ENCODE measurements around the gene DIP2C. TPM values are rescaled to one million over a fixed set of nuclear protein-coding genes. Genes with fewer than 3 reads are reported as not detected.

Gene DIP2C
- polyA plus RNA-seq, 1 of the 3 experiments (the other 2 are of a cell fraction), result 8.7 TPM

DNA sequence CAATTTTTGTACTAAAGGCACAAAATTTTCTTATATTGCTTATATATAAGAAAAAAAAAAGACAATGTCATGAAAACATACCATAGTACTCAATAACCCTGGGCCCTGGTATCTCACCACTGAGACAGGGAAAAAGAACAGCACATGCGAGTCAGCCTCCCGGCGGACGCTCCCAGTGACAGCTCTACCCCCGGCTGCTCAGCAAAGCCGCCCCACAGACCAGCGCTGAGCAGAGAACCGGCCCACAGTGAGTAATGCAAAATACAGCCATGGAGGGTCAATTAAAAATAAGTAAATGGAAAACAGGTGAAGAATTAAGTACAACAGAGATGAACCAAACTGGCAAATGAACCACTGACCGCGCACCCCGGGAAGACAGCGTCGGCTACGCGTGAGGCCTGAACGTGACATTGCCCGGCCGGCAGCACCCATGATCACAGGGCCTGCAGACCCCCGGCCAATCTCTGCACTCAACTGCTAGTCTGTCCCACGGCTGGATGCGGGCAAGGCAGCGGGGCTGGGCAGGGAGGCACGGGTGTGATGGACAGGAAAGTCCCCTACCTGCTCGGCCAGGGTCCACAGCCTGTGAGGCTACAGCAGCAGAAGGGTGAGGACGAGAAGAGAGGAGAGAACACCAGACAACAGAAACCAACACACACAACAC, 378.4 kb downstream of the DIP2C start:
- no peaks in the 10 kb centered on the region for H3K9me3 ChIP-seq
- H4K20me1 ChIP-seq (ENCODE audit: insufficient read depth), result no peaks in the 10 kb centered on the region
- no peak overlapping the region for H3K4me3 ChIP-seq (ENCODE audit: low read depth in 2 of 2, low read length in 1 of 2)
- no peaks in the 10 kb centered on the region for H3K79me2 ChIP-seq (ENCODE audit: insufficient read depth)
- H3K27ac ChIP-seq (ENCODE audit: low read depth in 2 of 2, low read length in 1 of 2), result no peak overlapping the region
- no peaks in the 10 kb centered on the region for H3K9me2 ChIP-seq
- no peak for TF ChIP-seq YY1 (IDR thresholded peaks at IDR 0.05; ENCODE audit: low read depth)
- no peak for TF ChIP-seq GABPA (IDR thresholded peaks at IDR 0.05; ENCODE audit: low read depth)
- no peak for TF ChIP-seq RXRA (IDR thresholded peaks at IDR 0.05; ENCODE audit: borderline replicate concordance, low read depth)
- TF ChIP-seq, protein P1, sequence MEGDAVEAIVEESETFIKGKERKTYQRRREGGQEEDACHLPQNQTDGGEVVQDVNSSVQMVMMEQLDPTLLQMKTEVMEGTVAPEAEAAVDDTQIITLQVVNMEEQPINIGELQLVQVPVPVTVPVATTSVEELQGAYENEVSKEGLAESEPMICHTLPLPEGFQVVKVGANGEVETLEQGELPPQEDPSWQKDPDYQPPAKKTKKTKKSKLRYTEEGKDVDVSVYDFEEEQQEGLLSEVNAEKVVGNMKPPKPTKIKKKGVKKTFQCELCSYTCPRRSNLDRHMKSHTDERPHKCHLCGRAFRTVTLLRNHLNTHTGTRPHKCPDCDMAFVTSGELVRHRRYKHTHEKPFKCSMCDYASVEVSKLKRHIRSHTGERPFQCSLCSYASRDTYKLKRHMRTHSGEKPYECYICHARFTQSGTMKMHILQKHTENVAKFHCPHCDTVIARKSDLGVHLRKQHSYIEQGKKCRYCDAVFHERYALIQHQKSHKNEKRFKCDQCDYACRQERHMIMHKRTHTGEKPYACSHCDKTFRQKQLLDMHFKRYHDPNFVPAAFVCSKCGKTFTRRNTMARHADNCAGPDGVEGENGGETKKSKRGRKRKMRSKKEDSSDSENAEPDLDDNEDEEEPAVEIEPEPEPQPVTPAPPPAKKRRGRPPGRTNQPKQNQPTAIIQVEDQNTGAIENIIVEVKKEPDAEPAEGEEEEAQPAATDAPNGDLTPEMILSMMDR (IDR thresholded peaks at IDR 0.05), result no peak
- no peak for TF ChIP-seq SMC3 (IDR thresholded peaks at IDR 0.05; ENCODE audit: low read depth, low read length)
- TF ChIP-seq FOXJ3 (CRISPR knock-in tag; IDR thresholded peaks at IDR 0.05), result no peak
- no peak for TF ChIP-seq ZBTB33 (IDR thresholded peaks at IDR 0.05; ENCODE audit: borderline replicate concordance, low read depth)
- TF ChIP-seq MXI1 (IDR thresholded peaks at IDR 0.05; ENCODE audit: low read depth, low read length), result no peak
- TF ChIP-seq IRF3 (IDR thresholded peaks at IDR 0.05; ENCODE audit: low read depth, low read length), result no peak
- no peak for TF ChIP-seq ELF1 (IDR thresholded peaks at IDR 0.05)
- TF ChIP-seq FOSL2 (IDR thresholded peaks at IDR 0.05; ENCODE audit: borderline replicate concordance, low read depth), result no peak
- TF ChIP-seq POLR2AphosphoS5 (IDR thresholded peaks at IDR 0.05; ENCODE audit: low read depth, low read length), result no peak
- TF ChIP-seq EP300 (IDR thresholded peaks at IDR 0.05; ENCODE audit: borderline replicate concordance in 1 of 2, low read depth in 1 of 2, low read length in 1 of 2), result no peak
- no peak for TF ChIP-seq EZH2phosphoT487 (IDR thresholded peaks at IDR 0.05; ENCODE audit: borderline replicate concordance, low read depth)
- no peak for TF ChIP-seq GATA2 (CRISPR knock-in tag; IDR thresholded peaks at IDR 0.05)
- no peak for TF ChIP-seq CHD2 (IDR thresholded peaks at IDR 0.05; ENCODE audit: low read length, partially characterized antibody)
- no peak for TF ChIP-seq TEAD4 (IDR thresholded peaks at IDR 0.05; ENCODE audit: borderline replicate concordance, insufficient read depth)
- H3K4me2 ChIP-seq, result no peak overlapping the region
- ChIA-PET CTCF (no interaction called here), POLR2A (no interaction called here)
- H3F3A ChIP-seq (replicated peaks; ENCODE audit: insufficient read depth), result no peaks in the 10 kb centered on the region
- no peaks in the 10 kb centered on the region for H3K27me3 ChIP-seq (ENCODE audit: insufficient read depth)
- peaks cover 10 to 18% of the 10 kb centered on the region in 2 experiments; a peak in 2 of 4 replicates for H3K4me1 ChIP-seq (ENCODE audit: control insufficient read depth in 1 of 2, insufficient read depth in 2 of 2, low read depth in 1 of 2, low read length in 1 of 2)
- H3K36me3 ChIP-seq (replicated peaks in 1 of 2; ENCODE audit: control insufficient read depth in 1 of 2, insufficient read depth in 2 of 2, low read length in 1 of 2), result peaks cover 2 to 8% of the 10 kb centered on the region in 2 experiments
- H3K9ac ChIP-seq, result no peak overlapping the region
- DNase-seq, result no peak
- 88% methylated on average over 25 of the region's 25 CpGs for WGBS (ENCODE audit: low lambda C conversion rate)
- H2AFZ ChIP-seq (ENCODE audit: low read depth), result no peak overlapping the region
